HEK293 (cell line): ENCODE data around the gene PCAT6.

Experiments
- CTCF ChIA-PET: fragments of 350-600 bp; formaldehyde crosslinking; extraction: SDS; loops from one replicate; lab custom pipeline; 2021; ENCODE audit warnings: antibody characterized with exemption; lab: Yijun Ruan, JAX
- POLR2A ChIA-PET: fragments of 300-600 bp; formaldehyde crosslinking; extraction: SDS; loops from one replicate; lab custom pipeline; 2020; ENCODE audit warnings: antibody characterized with exemption, inconsistent platforms; lab: Yijun Ruan, JAX
- H3K27ac ChIP-seq: fragments of 200-500 bp; sonication (Bioruptor generic); 2 replicates; pipeline ENCODE4 v1.5.1; 2014; ENCODE audit warnings: low read depth, low read length, control low read depth, inconsistent platforms; ENCODE audit errors: extremely low read depth
- H3K36me3 ChIP-seq, 2 experiments: fragments of 200-500 bp in 1 of 2; sonication (Bioruptor generic) in 1 of 2; 1 replicate in 1 of 2; 2 replicates in 1 of 2; pipeline ENCODE4 v1.5.1; 2014 to 2017; ENCODE audit warnings: inconsistent platforms in 2 of 2, low read length in 2 of 2; ENCODE audit not compliant: control insufficient read depth in 2 of 2, insufficient read depth in 1 of 2
- H3K4me1 ChIP-seq: fragments of 200-500 bp; sonication (Bioruptor generic); 2 replicates; pipeline ENCODE4 v1.5.1; 2014; ENCODE audit warnings: mild to moderate bottlenecking, low read length, inconsistent platforms; ENCODE audit not compliant: control insufficient read depth, insufficient read depth
- H3K4me3 ChIP-seq: 2 replicates; pipeline ENCODE4 v1.5.1; 2011; ENCODE audit warnings: low read depth, mild to moderate bottlenecking, control low read depth, low read length, moderate library complexity
- H3K9me3 ChIP-seq: fragments of 200-500 bp; sonication (Bioruptor generic); 2 replicates; pipeline ENCODE4 v1.5.1; 2014; ENCODE audit warnings: low read depth, low read length, inconsistent platforms; ENCODE audit not compliant: control insufficient read depth, insufficient read depth
- BCL11B ChIP-seq: fragments of 450-650 bp; formaldehyde crosslinking; IDR thresholded peaks from 2 replicates; pipeline ENCODE4 v1.5.1; 2016; ENCODE audit warnings: low read depth, missing biosample characterization, missing genetic modification characterization
- GLIS1 ChIP-seq: fragments of 450-650 bp; formaldehyde crosslinking; IDR thresholded peaks from 2 replicates; pipeline ENCODE4 v1.5.1; 2016; ENCODE audit warnings: missing biosample characterization, missing genetic modification characterization
- KLF17 ChIP-seq: fragments of 450-650 bp; formaldehyde crosslinking; IDR thresholded peaks from 2 replicates; pipeline ENCODE4 v1.5.1; 2016; ENCODE audit warnings: missing biosample characterization, missing genetic modification characterization
- KLF7 ChIP-seq: fragments of 450-650 bp; formaldehyde crosslinking; IDR thresholded peaks from 2 replicates; pipeline ENCODE4 v1.5.1; 2016; ENCODE audit warnings: missing biosample characterization, missing genetic modification characterization, borderline replicate concordance
- OVOL3 ChIP-seq: fragments of 450-650 bp; formaldehyde crosslinking; IDR thresholded peaks from 2 replicates; pipeline ENCODE4 v1.5.1; 2016; ENCODE audit warnings: missing biosample characterization, missing genetic modification characterization
- TCF7L2 ChIP-seq: IDR thresholded peaks from 2 replicates; pipeline ENCODE4 v1.6.1; 2011; ENCODE audit warnings: low read depth, mild to moderate bottlenecking, inconsistent platforms, low read length, moderate library complexity, borderline replicate concordance
- YY2 ChIP-seq: fragments of 450-650 bp; formaldehyde crosslinking; IDR thresholded peaks from 2 replicates; pipeline ENCODE4 v1.5.1; 2016; ENCODE audit warnings: missing biosample characterization, missing genetic modification characterization
- ZBTB20 ChIP-seq: fragments of 450-650 bp; formaldehyde crosslinking; IDR thresholded peaks from 2 replicates; pipeline ENCODE4 v1.5.1; 2016; ENCODE audit warnings: missing biosample characterization, missing genetic modification characterization
- ZBTB7A ChIP-seq: fragments of 450-650 bp; formaldehyde crosslinking; IDR thresholded peaks from 2 replicates; pipeline ENCODE4 v1.5.1; 2016; ENCODE audit warnings: low read depth, missing biosample characterization, missing genetic modification characterization
- ZIC2 ChIP-seq: fragments of 450-650 bp; formaldehyde crosslinking; IDR thresholded peaks from 2 replicates; pipeline ENCODE4 v1.5.1; 2016; ENCODE audit warnings: missing biosample characterization, missing genetic modification characterization
- ZNF138 ChIP-seq: fragments of 450-650 bp; formaldehyde crosslinking; IDR thresholded peaks from 2 replicates; pipeline ENCODE4 v1.5.1; 2016; ENCODE audit warnings: missing biosample characterization, missing genetic modification characterization, borderline replicate concordance
- ZNF2 ChIP-seq: fragments of 450-650 bp; formaldehyde crosslinking; IDR thresholded peaks from 2 replicates; pipeline ENCODE4 v1.5.1; 2016; ENCODE audit warnings: missing biosample characterization, missing genetic modification characterization
- ZNF202 ChIP-seq: fragments of 450-650 bp; formaldehyde crosslinking; IDR thresholded peaks from 2 replicates; pipeline ENCODE4 v1.5.1; 2016; ENCODE audit warnings: missing biosample characterization, missing genetic modification characterization, borderline replicate concordance
- ZNF239 ChIP-seq: fragments of 450-650 bp; formaldehyde crosslinking; IDR thresholded peaks from 2 replicates; pipeline ENCODE4 v1.5.1; 2016; ENCODE audit warnings: missing biosample characterization, missing genetic modification characterization
- ZNF248 ChIP-seq: fragments of 450-650 bp; formaldehyde crosslinking; IDR thresholded peaks from 2 replicates; pipeline ENCODE4 v1.5.1; 2017; ENCODE audit warnings: missing biosample characterization, missing genetic modification characterization
- ZNF274 ChIP-seq, 2 experiments: fragments of 200-500 bp in 1 of 2; fragments of 450-650 bp in 1 of 2; sonication (Bioruptor generic) in 1 of 2; formaldehyde crosslinking in 1 of 2; IDR thresholded peaks; 2 replicates each; pipeline versions ENCODE4 v1.5.1 to v1.6.1; 2014 to 2016; ENCODE audit warnings: borderline replicate concordance in 1 of 2, inconsistent platforms in 1 of 2, low read length in 1 of 2, missing biosample characterization in 1 of 2, missing genetic modification characterization in 1 of 2
- ZNF341 ChIP-seq: fragments of 450-650 bp; formaldehyde crosslinking; IDR thresholded peaks from 2 replicates; pipeline ENCODE4; 2016; ENCODE audit warnings: low read depth, missing biosample characterization, missing genetic modification characterization
- ZNF544 ChIP-seq: fragments of 450-650 bp; formaldehyde crosslinking; IDR thresholded peaks from 2 replicates; pipeline ENCODE4 v1.5.0; 2017; ENCODE audit warnings: missing biosample characterization, missing genetic modification characterization
- ZNF580 ChIP-seq: fragments of 450-650 bp; formaldehyde crosslinking; IDR thresholded peaks from 2 replicates; pipeline ENCODE4 v1.5.1; 2016; ENCODE audit warnings: missing biosample characterization, missing genetic modification characterization
- ZNF610 ChIP-seq: fragments of 450-650 bp; formaldehyde crosslinking; IDR thresholded peaks from 2 replicates; pipeline ENCODE4 v1.5.1; 2016; ENCODE audit warnings: missing biosample characterization, missing genetic modification characterization, borderline replicate concordance
- ZNF626 ChIP-seq: fragments of 450-650 bp; sonication (Bioruptor Pico); formaldehyde crosslinking; IDR thresholded peaks from 2 replicates; pipeline ENCODE4 v1.5.1; 2018; ENCODE audit warnings: missing biosample characterization, missing genetic modification characterization, inconsistent platforms
- ZNF629 ChIP-seq: fragments of 450-650 bp; formaldehyde crosslinking; IDR thresholded peaks from 2 replicates; pipeline ENCODE4 v1.5.1; 2017; ENCODE audit warnings: missing biosample characterization, missing genetic modification characterization
- ZNF645 ChIP-seq: fragments of 450-650 bp; formaldehyde crosslinking; IDR thresholded peaks from 2 replicates; pipeline ENCODE4; 2016; ENCODE audit warnings: missing biosample characterization, missing genetic modification characterization
- ZNF660 ChIP-seq: fragments of 450-650 bp; IDR thresholded peaks from 2 replicates; pipeline ENCODE4 v1.5.1; 2018; ENCODE audit warnings: missing biosample characterization, mild to moderate bottlenecking, missing genetic modification characterization
- ZNF664 ChIP-seq: fragments of 450-650 bp; formaldehyde crosslinking; IDR thresholded peaks from 2 replicates; pipeline ENCODE4 v1.5.1; 2016; ENCODE audit warnings: missing biosample characterization, missing genetic modification characterization
- ZNF692 ChIP-seq: fragments of 450-650 bp; formaldehyde crosslinking; IDR thresholded peaks from 2 replicates; pipeline ENCODE4 v1.5.1; 2016; ENCODE audit warnings: missing biosample characterization, missing genetic modification characterization
- ZNF707 ChIP-seq: fragments of 450-650 bp; formaldehyde crosslinking; IDR thresholded peaks from 2 replicates; pipeline ENCODE4 v1.5.1; 2016; ENCODE audit warnings: missing biosample characterization, missing genetic modification characterization
- ZNF777 ChIP-seq: fragments of 450-650 bp; formaldehyde crosslinking; IDR thresholded peaks from 2 replicates; pipeline ENCODE4 v1.5.1; 2017; ENCODE audit warnings: missing biosample characterization, missing genetic modification characterization, borderline replicate concordance
- ZNF792 ChIP-seq: fragments of 450-650 bp; formaldehyde crosslinking; IDR thresholded peaks from 2 replicates; pipeline ENCODE4 v1.5.1; 2016; ENCODE audit warnings: missing biosample characterization, missing genetic modification characterization
- TF ChIP-seq, protein P1 (sequence below): fragments of 450-650 bp; IDR thresholded peaks from 2 replicates; pipeline ENCODE4 v1.5.1; 2018; ENCODE audit warnings: missing biosample characterization, mild to moderate bottlenecking, missing genetic modification characterization
- TF ChIP-seq, protein P2 (sequence below): fragments of 450-650 bp; IDR thresholded peaks from 2 replicates; pipeline ENCODE4 v1.5.1; 2018; ENCODE audit warnings: missing biosample characterization, missing genetic modification characterization

PCAT6 gene

DNA sequence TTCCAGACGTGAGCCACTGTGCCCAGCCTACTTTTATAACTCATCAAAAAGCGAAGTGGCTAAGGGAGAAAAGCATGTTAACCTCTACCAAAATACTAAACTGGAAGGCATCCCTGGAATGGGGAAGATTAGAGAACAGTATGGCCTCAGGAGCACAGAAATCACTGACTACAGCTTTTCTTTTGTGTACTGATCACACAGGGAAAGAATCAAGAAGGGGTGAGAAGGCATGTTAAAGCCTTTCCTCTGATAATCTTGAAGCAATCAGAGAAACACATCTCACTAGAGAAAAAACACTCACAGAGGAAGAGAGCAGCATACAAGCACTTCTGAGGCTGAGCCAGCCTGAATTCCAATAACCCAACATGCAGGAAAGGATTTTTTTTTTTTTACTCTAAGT, 10.7 kb downstream of the PCAT6 start:
- CTCF ChIA-PET: interaction anchor here (0.9 kb wide), 1 partner anchor 20 kb away, joined by 3 read pairs; no protein-coding TSS in a partner anchor
- no peak overlapping the region for H3K27ac ChIP-seq

DNA sequence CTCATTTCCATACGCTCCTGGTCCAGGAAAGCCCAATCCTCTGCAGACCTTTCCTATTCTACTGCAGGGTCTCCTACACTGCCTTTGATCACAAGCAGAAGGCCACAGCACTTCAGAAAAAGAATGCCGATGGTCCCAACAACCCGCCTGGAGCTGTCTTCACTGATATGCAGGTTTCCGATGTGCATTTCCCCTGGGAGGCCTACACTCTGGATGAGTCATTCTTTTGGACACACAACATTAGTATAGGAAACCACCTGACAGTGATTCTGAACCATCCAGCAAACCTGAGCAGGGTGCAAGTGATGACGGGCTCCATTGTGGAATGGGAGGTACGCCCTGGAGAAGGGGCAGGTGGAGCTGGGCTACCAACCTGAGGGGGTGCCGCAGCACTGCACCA, 15.0 kb downstream of the PCAT6 start:
- Histone ChIP-seq H3K9me3 (no peaks in the 10 kb centered on the region), H3K27ac (no peak overlapping the region), H3K4me1 (no peaks in the 10 kb centered on the region), H3K36me3 (no peaks in the 10 kb centered on the region), H3K4me3 (no peak overlapping the region)
- ChIA-PET POLR2A (interaction anchor here (0.6 to 0.9 kb wide), 2 partner anchors 18 to 63 kb away, joined by 3 read pairs; partner anchors contain the start of genes KDM5B and RABIF), CTCF (no interaction called here)
- TF ChIP-seq ZNF544 (tag by site-specific recombination): no peak
- no peak for TF ChIP-seq ZNF660 (tag by site-specific recombination)
- no peak for TF ChIP-seq OVOL3 (tag by site-specific recombination)
- no peak for TF ChIP-seq ZNF202 (tag by site-specific recombination)
- TF ChIP-seq ZNF341 (tag by site-specific recombination): no peak
- TF ChIP-seq ZNF239 (tag by site-specific recombination): no peak
- TF ChIP-seq, protein P1, sequence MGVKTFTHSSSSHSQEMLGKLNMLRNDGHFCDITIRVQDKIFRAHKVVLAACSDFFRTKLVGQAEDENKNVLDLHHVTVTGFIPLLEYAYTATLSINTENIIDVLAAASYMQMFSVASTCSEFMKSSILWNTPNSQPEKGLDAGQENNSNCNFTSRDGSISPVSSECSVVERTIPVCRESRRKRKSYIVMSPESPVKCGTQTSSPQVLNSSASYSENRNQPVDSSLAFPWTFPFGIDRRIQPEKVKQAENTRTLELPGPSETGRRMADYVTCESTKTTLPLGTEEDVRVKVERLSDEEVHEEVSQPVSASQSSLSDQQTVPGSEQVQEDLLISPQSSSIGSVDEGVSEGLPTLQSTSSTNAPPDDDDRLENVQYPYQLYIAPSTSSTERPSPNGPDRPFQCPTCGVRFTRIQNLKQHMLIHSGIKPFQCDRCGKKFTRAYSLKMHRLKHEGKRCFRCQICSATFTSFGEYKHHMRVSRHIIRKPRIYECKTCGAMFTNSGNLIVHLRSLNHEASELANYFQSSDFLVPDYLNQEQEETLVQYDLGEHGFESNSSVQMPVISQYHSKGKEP: no peak
- TF ChIP-seq ZNF2: no peak
- TF ChIP-seq, protein P2, sequence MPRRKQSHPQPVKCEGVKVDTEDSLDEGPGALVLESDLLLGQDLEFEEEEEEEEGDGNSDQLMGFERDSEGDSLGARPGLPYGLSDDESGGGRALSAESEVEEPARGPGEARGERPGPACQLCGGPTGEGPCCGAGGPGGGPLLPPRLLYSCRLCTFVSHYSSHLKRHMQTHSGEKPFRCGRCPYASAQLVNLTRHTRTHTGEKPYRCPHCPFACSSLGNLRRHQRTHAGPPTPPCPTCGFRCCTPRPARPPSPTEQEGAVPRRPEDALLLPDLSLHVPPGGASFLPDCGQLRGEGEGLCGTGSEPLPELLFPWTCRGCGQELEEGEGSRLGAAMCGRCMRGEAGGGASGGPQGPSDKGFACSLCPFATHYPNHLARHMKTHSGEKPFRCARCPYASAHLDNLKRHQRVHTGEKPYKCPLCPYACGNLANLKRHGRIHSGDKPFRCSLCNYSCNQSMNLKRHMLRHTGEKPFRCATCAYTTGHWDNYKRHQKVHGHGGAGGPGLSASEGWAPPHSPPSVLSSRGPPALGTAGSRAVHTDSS (tag by site-specific recombination): no peak
- TF ChIP-seq KLF17 (tag by site-specific recombination): no peak
- TF ChIP-seq ZNF626 (tag by site-specific recombination): no peak
- no peak for TF ChIP-seq ZNF777 (tag by site-specific recombination)
- TF ChIP-seq BCL11B (tag by site-specific recombination): no peak

More for the DNA sequence above, 10.7 kb downstream of the PCAT6 start:
- no peak overlapping the region for H3K4me3 ChIP-seq
- no peaks in the 10 kb centered on the region for H3K36me3 ChIP-seq
- no peaks in the 10 kb centered on the region for H3K4me1 ChIP-seq
- POLR2A ChIA-PET: interaction anchor here (1.7 kb wide), 1 partner anchor 11 kb away, joined by 4 read pairs; no protein-coding TSS in a partner anchor
- H3K9me3 ChIP-seq: no peaks in the 10 kb centered on the region
- TF ChIP-seq ZBTB20 (tag by site-specific recombination) (no peak), KLF7 (tag by site-specific recombination) (no peak), ZNF664 (tag by site-specific recombination) (no peak), ZNF610 (tag by site-specific recombination) (no peak), ZNF138 (tag by site-specific recombination) (no peak), YY2 (no peak), ZNF248 (tag by site-specific recombination) (no peak), ZIC2 (tag by site-specific recombination) (no peak), ZNF239 (tag by site-specific recombination) (no peak), ZBTB7A (tag by site-specific recombination) (no peak), ZNF202 (tag by site-specific recombination) (no peak), ZNF707 (tag by site-specific recombination) (no peak), ZNF792 (no peak), TCF7L2 (no peak), GLIS1 (tag by site-specific recombination) (no peak), ZNF692 (tag by site-specific recombination) (no peak), ZNF629 (no peak), ZNF274 (IDR thresholded peaks at IDR 0.05; ENCODE audit: low read length) (no peak), ZNF274 (tag by site-specific recombination; IDR thresholded peaks at IDR 0.05; ENCODE audit: borderline replicate concordance) (no peak), ZNF645 (tag by site-specific recombination) (no peak), ZNF580 (tag by site-specific recombination) (no peak)
- TF ChIP-seq, all 188 proteins: peak for 0
